DOHH2 (cell line): ENCODE data around the gene HAO1.

ENCODE experiments used
- H3F3A ChIP-seq: fragments of 200-600 bp; sonication (generic), shearing (Covaris generic); 2 replicates; pipeline ENCODE4 v1.6.0; 2016; ENCODE audit warnings: antibody characterized with exemption, mild to moderate bottlenecking; ENCODE audit not compliant: control insufficient read depth, insufficient read depth
- H3K27ac ChIP-seq: fragments of 200-600 bp; sonication (generic); 2 replicates; pipeline ENCODE4 v1.5.1; 2014; ENCODE audit warnings: low read depth, mild to moderate bottlenecking, low read length, moderate library complexity
- H3K27me3 ChIP-seq: fragments of 200-600 bp; sonication (generic); 2 replicates; pipeline ENCODE4 v1.6.1; 2014; ENCODE audit warnings: mild to moderate bottlenecking, low read length, mixed read lengths; ENCODE audit not compliant: control insufficient read depth
- H3K36me3 ChIP-seq: fragments of 200-600 bp; sonication (generic); 2 replicates; pipeline ENCODE4 v1.6.1; 2014; ENCODE audit warnings: mild to moderate bottlenecking, low read length, moderate library complexity, mixed read lengths; ENCODE audit not compliant: control insufficient read depth
- H3K4me1 ChIP-seq: fragments of 200-600 bp; sonication (generic); 2 replicates; pipeline ENCODE4 v1.6.1; 2014; ENCODE audit warnings: mild to moderate bottlenecking, low read length, mixed read lengths; ENCODE audit not compliant: control insufficient read depth
- H3K4me2 ChIP-seq: fragments of 200-600 bp; sonication (generic); 2 replicates; pipeline ENCODE4 v1.6.0; 2014; ENCODE audit warnings: mild to moderate bottlenecking, low read length, moderate library complexity
- H3K4me3 ChIP-seq: fragments of 200-600 bp; sonication (generic); 2 replicates; pipeline ENCODE4 v1.5.1; 2014; ENCODE audit warnings: mild to moderate bottlenecking, low read length, mixed read lengths
- H3K79me2 ChIP-seq: fragments of 200-600 bp; sonication (generic); 2 replicates; pipeline ENCODE4 v1.6.1; 2014; ENCODE audit warnings: mild to moderate bottlenecking, low read length, mixed read lengths; ENCODE audit not compliant: control insufficient read depth
- H3K9me2 ChIP-seq: fragments of 200-600 bp; sonication (generic); replicated peaks from 2 replicates; pipeline ENCODE4 v1.6.1; 2014; ENCODE audit warnings: mild to moderate bottlenecking, low read length, mixed read lengths; ENCODE audit not compliant: control insufficient read depth
- H3K9me3 ChIP-seq: fragments of 200-600 bp; sonication (generic); 2 replicates; pipeline ENCODE4 v1.6.1; 2014; ENCODE audit warnings: antibody characterized with exemption, low read length, mixed read lengths; ENCODE audit not compliant: control insufficient read depth, insufficient read depth
- H4K20me1 ChIP-seq: fragments of 200-600 bp; sonication (generic); 2 replicates; pipeline ENCODE4 v1.6.0; 2014; ENCODE audit warnings: low read depth, mild to moderate bottlenecking, antibody characterized with exemption, low read length, moderate library complexity; ENCODE audit not compliant: control insufficient read depth, insufficient read depth
- CTCF ChIP-seq: fragments of 200-600 bp; sonication (generic); IDR thresholded peaks from one replicate; pipeline ENCODE4 v1.5.1; 2014; ENCODE audit warnings: antibody characterized with exemption, mild to moderate bottlenecking, low read depth, low read length; ENCODE audit not compliant: poor library complexity, severe bottlenecking
- EZH2phosphoT487 ChIP-seq: fragments of 200-600 bp; sonication (generic); IDR thresholded peaks from 2 replicates; pipeline ENCODE4 v1.6.1; 2017; ENCODE audit warnings: borderline replicate concordance, mild to moderate bottlenecking, antibody characterized with exemption, low read length, moderate library complexity, mixed read lengths

Gene HAO1

GRCh38 chr20:7858734-7859250 lies 81.5 kb downstream of the HAO1 start:
- no peak for TF ChIP-seq EZH2phosphoT487
- no peak for TF ChIP-seq CTCF
- Histone ChIP-seq H4K20me1 (no peaks in the 10 kb centered on the region), H3K4me2 (no peak overlapping the region)

GRCh38 chr20:7856756-7857155 lies 83.5 kb downstream of the HAO1 start:
- Histone ChIP-seq H3K4me3 (no peak overlapping the region), H3K27me3 (0 out of 2 replicates have a peak, but pooled peaks cover 3% of the 10 kb centered on the region), H3K9me2 (no peaks in the 10 kb centered on the region), H3K27ac (no peak overlapping the region), H3K4me1 (no peaks in the 10 kb centered on the region), H3F3A (no peaks in the 10 kb centered on the region), H3K4me2 (no peak overlapping the region), H4K20me1 (no peaks in the 10 kb centered on the region), H3K79me2 (no peaks in the 10 kb centered on the region), H3K9me3 (no peaks in the 10 kb centered on the region), H3K36me3 (no peaks in the 10 kb centered on the region)
- TF ChIP-seq CTCF: no peak
- no peak for TF ChIP-seq EZH2phosphoT487

More at GRCh38 chr20:7858734-7859250, 81.5 kb downstream of the HAO1 start:
- no peaks in the 10 kb centered on the region for H3K36me3 ChIP-seq
- no peaks in the 10 kb centered on the region for H3K4me1 ChIP-seq
- no peaks in the 10 kb centered on the region for H3K9me3 ChIP-seq
- no peak overlapping the region for H3K4me3 ChIP-seq
- H3F3A ChIP-seq: no peaks in the 10 kb centered on the region
- H3K27ac ChIP-seq: no peak overlapping the region
- H3K9me2 ChIP-seq: no peaks in the 10 kb centered on the region
- H3K27me3 ChIP-seq: no peaks in the 10 kb centered on the region
- H3K79me2 ChIP-seq: no peaks in the 10 kb centered on the region

- 0 out of 2 replicates have a peak, but pooled peaks cover 3% of the 10 kb centered on the region for H3K27me3 ChIP-seq
- no peak overlapping the region for H3K27ac ChIP-seq
- H3K4me1 ChIP-seq: no peaks in the 10 kb centered on the region
- H3K9me2 ChIP-seq: no peaks in the 10 kb centered on the region
- H3F3A ChIP-seq: no peaks in the 10 kb centered on the region
- H3K36me3 ChIP-seq: no peaks in the 10 kb centered on the region
- no peaks in the 10 kb centered on the region for H3K9me3 ChIP-seq
- TF ChIP-seq EZH2phosphoT487 (no peak), CTCF (no peak)
- no peak overlapping the region for H3K4me3 ChIP-seq
- H3K4me2 ChIP-seq: no peak overlapping the region
- no peaks in the 10 kb centered on the region for H4K20me1 ChIP-seq
- no peaks in the 10 kb centered on the region for H3K79me2 ChIP-seq
These were observed 84.7 kb downstream of the HAO1 start for GRCh38 chr20:7855545-7855944.

- H3K79me2 ChIP-seq: no peaks in the 10 kb centered on the region
- H3K4me1 ChIP-seq: no peaks in the 10 kb centered on the region
- H3K36me3 ChIP-seq: no peaks in the 10 kb centered on the region
- H3K9me3 ChIP-seq: no peaks in the 10 kb centered on the region
- no peaks in the 10 kb centered on the region for H3F3A ChIP-seq
- H3K27me3 ChIP-seq: 0 out of 2 replicates have a peak, but pooled peaks cover 3% of the 10 kb centered on the region
- no peak overlapping the region for H3K4me2 ChIP-seq
- H4K20me1 ChIP-seq: no peaks in the 10 kb centered on the region
- no peaks in the 10 kb centered on the region for H3K9me2 ChIP-seq
- H3K4me3 ChIP-seq: no peak overlapping the region
- no peak overlapping the region for H3K27ac ChIP-seq
- TF ChIP-seq CTCF (no peak), EZH2phosphoT487 (no peak)
These were observed 86.8 kb downstream of the HAO1 start for GRCh38 chr20:7853493-7853892.
